Keratinocyte (primary cell): ENCODE results near the gene PGAP1. TPM values are rescaled to one million over a fixed set of nuclear protein-coding genes. Genes with fewer than 3 reads are reported as not detected.

ENCODE experiments used
- DNase-seq: peaks from one replicate; pipeline ENCODE4 v3.0.0-alpha.2; 2011; ENCODE audit warnings: low read depth, missing footprints, low spot score
- FAIRE-seq: peaks from 2 replicates; lab custom pipeline; 2011; peaks lifted over from hg19 to GRCh38; lab: Jason Lieb, UNC
- H2AFZ ChIP-seq: 2 replicates; pipeline ENCODE4 v1.6.0; 2012; ENCODE audit warnings: low read length, control low read depth, inconsistent platforms; ENCODE audit not compliant: control insufficient read depth
- H3K27ac ChIP-seq: 2 replicates; pipeline ENCODE4 v1.5.1; 2011; ENCODE audit warnings: low read length; ENCODE audit not compliant: control insufficient read depth, insufficient read depth
- H3K27me3 ChIP-seq: 3 replicates; pipeline ENCODE4 v1.6.0; 2011; ENCODE audit warnings: low read length; ENCODE audit not compliant: control insufficient read depth, insufficient read depth; ENCODE audit errors: extremely low read depth
- H3K36me3 ChIP-seq, 2 experiments: 2 replicates in 1 of 2; 3 replicates in 1 of 2; pipeline ENCODE4 v1.5.1; 2011; ENCODE audit warnings: low read length in 2 of 2, mild to moderate bottlenecking in 1 of 2; ENCODE audit not compliant: control insufficient read depth in 2 of 2, insufficient read depth in 2 of 2; ENCODE audit errors: extremely low read depth in 1 of 2
- H3K4me1 ChIP-seq: 3 replicates; pipeline ENCODE4 v1.5.1; 2011; ENCODE audit warnings: low read length; ENCODE audit not compliant: control insufficient read depth, insufficient read depth; ENCODE audit errors: extremely low read depth
- H3K4me2 ChIP-seq: 3 replicates; pipeline ENCODE4 v1.6.0; 2011; ENCODE audit warnings: low read depth, low read length; ENCODE audit not compliant: control insufficient read depth, insufficient read depth; ENCODE audit errors: extremely low read depth
- H3K4me3 ChIP-seq, 3 experiments: fragments of 200-600 bp in 1 of 3; sonication (generic) in 1 of 3; 2 replicates in 2 of 3; 3 replicates in 1 of 3; pipeline ENCODE4 v1.5.1; 2011 to 2016; ENCODE audit warnings: low read length in 3 of 3, mild to moderate bottlenecking in 3 of 3, control low read depth in 2 of 3, inconsistent platforms in 1 of 3, low read depth in 1 of 3, mixed read lengths in 1 of 3, mixed run types in 1 of 3, moderate library complexity in 1 of 3; ENCODE audit not compliant: control insufficient read depth in 2 of 3, insufficient read depth in 2 of 3; ENCODE audit errors: extremely low read depth in 1 of 3
- H3K79me2 ChIP-seq: 2 replicates; pipeline ENCODE4 v1.6.0; 2012; ENCODE audit warnings: low read length; ENCODE audit not compliant: control insufficient read depth, insufficient read depth
- H3K9ac ChIP-seq: 3 replicates; pipeline ENCODE4 v1.6.0; 2011; ENCODE audit warnings: low read length; ENCODE audit not compliant: control insufficient read depth, insufficient read depth; ENCODE audit errors: extremely low read depth
- H3K9me1 ChIP-seq: 3 replicates; pipeline ENCODE4 v1.6.0; 2011; ENCODE audit warnings: low read length; ENCODE audit not compliant: control insufficient read depth, insufficient read depth; ENCODE audit errors: extremely low read depth
- H3K9me3 ChIP-seq: 2 replicates; pipeline ENCODE4 v1.5.1; 2012; ENCODE audit warnings: low read depth, low read length; ENCODE audit not compliant: control insufficient read depth
- H4K20me1 ChIP-seq: 3 replicates; pipeline ENCODE4 v1.6.0; 2011; ENCODE audit warnings: low read length; ENCODE audit not compliant: control insufficient read depth, insufficient read depth; ENCODE audit errors: extremely low read depth
- CTCF ChIP-seq, 3 experiments: IDR thresholded peaks in 1 of 3; conservative IDR thresholded peaks in 1 of 3; optimal IDR thresholded peaks in 1 of 3; 2 replicates in 2 of 3; 3 replicates in 1 of 3; pipeline versions ENCODE3 to v1.5.1; 2011; ENCODE audit warnings: low read length in 3 of 3, mild to moderate bottlenecking in 3 of 3, moderate library complexity in 2 of 3, control low read depth in 1 of 3, inconsistent platforms in 1 of 3; ENCODE audit not compliant: insufficient read depth in 2 of 3; ENCODE audit errors: extremely low read depth in 1 of 3
- EZH2 ChIP-seq: IDR thresholded peaks from one replicate; pipeline ENCODE4 v1.6.1; 2012; ENCODE audit warnings: inconsistent platforms, mild to moderate bottlenecking, low read length, moderate library complexity
- dilution Hi-C: fragments of 300-500 bp; cut with MboI; formaldehyde crosslinking; loops from one replicate; pipeline ENCODE4 v1.7.0; 2020; ENCODE audit warnings: low sequenced_read_pairs; ENCODE audit not compliant: extremely low pct_ligation_motif_present
- polyA plus RNA-seq, 5 experiments: library from polyadenylated mRNA; depleted of rRNA in 3 of 5; stranded (reverse) in 3 of 5; stranded (forward) in 1 of 5; unstranded in 1 of 5; fragments of >200 nt; gene quantifications; 1 replicate in 1 of 5; 2 replicates in 3 of 5; 3 replicates in 1 of 5; pipeline versions ENCODE4 v1.2.1 to v1.2.3, GENCODE V29; 2011 to 2012; ENCODE audit warnings: missing spikeins in 2 of 5, low read depth in 1 of 5, low replicate concordance in 1 of 5

Gene PGAP1
- polyA plus RNA-seq, 1 donor (not counting 4 experiments of a cell fraction or from before 2014, with no cell fraction given), result 7.1 TPM

GRCh38 chr2:196846295-196846694 lies 80.2 kb downstream of the PGAP1 start:
- Histone ChIP-seq H3K4me3 (no peak overlapping the region), H3K9me1 (no peaks in the 10 kb centered on the region), H3K4me1 (no peaks in the 10 kb centered on the region), H4K20me1 (no peaks in the 10 kb centered on the region), H3K36me3 (peaks cover 0 to 2% of the 10 kb centered on the region in 2 experiments), H3K27me3 (no peaks in the 10 kb centered on the region), H3K4me2 (no peak overlapping the region), H2AFZ (no peak overlapping the region), H3K27ac (no peak overlapping the region), H3K79me2 (no peaks in the 10 kb centered on the region), H3K9ac (no peak overlapping the region), H3K9me3 (no peaks in the 10 kb centered on the region)
- TF ChIP-seq CTCF (optimal IDR thresholded peaks at IDR 0.05 in 1 of 3, IDR thresholded peaks at IDR 0.05 in 1 of 3, conservative IDR thresholded peaks at IDR 0.05 in 1 of 3; ENCODE audit: extremely low read depth in 1 of 3, insufficient read depth in 2 of 3, low read length in 3 of 3) (no peak), EZH2 (no peak)
- DNase-seq (no peak), FAIRE-seq (no peak)
- dilution Hi-C loops, result no loop called here

GRCh38 chr2:196845371-196845770 lies 81.1 kb downstream of the PGAP1 start:
- H3K9ac ChIP-seq, result no peak overlapping the region
- no peaks in the 10 kb centered on the region for H4K20me1 ChIP-seq
- H3K36me3 ChIP-seq, result peaks cover 0 to 2% of the 10 kb centered on the region in 2 experiments
- no peaks in the 10 kb centered on the region for H3K79me2 ChIP-seq
- TF ChIP-seq EZH2 (no peak), CTCF (optimal IDR thresholded peaks at IDR 0.05 in 1 of 3, IDR thresholded peaks at IDR 0.05 in 1 of 3, conservative IDR thresholded peaks at IDR 0.05 in 1 of 3; ENCODE audit: extremely low read depth in 1 of 3, insufficient read depth in 2 of 3, low read length in 3 of 3) (no peak)
- no peak overlapping the region for H3K4me3 ChIP-seq
- no peaks in the 10 kb centered on the region for H3K27me3 ChIP-seq
- no peaks in the 10 kb centered on the region for H3K4me1 ChIP-seq
- H3K9me1 ChIP-seq, result no peaks in the 10 kb centered on the region
- FAIRE-seq (no peak), DNase-seq (no peak)
- H2AFZ ChIP-seq, result no peak overlapping the region
- H3K4me2 ChIP-seq, result no peak overlapping the region
- H3K27ac ChIP-seq, result no peak overlapping the region
- H3K9me3 ChIP-seq, result no peaks in the 10 kb centered on the region
- dilution Hi-C loops, result no loop called here
